LoVo (cell line): ENCODE results near the gene OR12D3.
"Not testable (repeated sequence)": the region's sequence is repeated elsewhere in the genome, so short reads cannot be mapped to it uniquely, and the experiment has no call there.

Experiments
- DNase-seq: peaks from one replicate; pipeline ENCODE4 v3.0.0-alpha.2; 2016; ENCODE audit warnings: low spot score

OR12D3 gene, protein sequence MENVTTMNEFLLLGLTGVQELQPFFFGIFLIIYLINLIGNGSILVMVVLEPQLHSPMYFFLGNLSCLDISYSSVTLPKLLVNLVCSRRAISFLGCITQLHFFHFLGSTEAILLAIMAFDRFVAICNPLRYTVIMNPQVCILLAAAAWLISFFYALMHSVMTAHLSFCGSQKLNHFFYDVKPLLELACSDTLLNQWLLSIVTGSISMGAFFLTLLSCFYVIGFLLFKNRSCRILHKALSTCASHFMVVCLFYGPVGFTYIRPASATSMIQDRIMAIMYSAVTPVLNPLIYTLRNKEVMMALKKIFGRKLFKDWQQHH

DNA sequence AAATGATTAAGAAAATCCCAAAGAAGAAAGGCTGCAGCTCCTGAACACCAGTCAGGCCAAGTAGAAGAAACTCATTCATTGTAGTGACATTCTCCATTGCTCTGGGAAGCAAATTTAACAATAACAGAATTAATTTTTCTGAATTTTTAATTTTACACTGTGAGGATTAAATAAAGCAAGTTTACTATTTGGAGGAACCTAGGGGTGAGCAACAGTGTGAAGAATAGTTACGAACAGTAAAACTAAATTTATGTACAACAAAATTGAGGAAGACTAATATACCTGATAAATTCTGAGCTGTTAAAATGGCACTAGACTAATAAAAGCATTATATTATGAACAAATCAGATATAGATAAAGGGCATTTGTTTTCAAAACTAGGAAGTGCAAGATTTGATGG, at the start of gene OR12D3:
OR12D3 (minus strand) TSS at position 101 of the 400 bp plus-strand sequence; CDS start at position 97, 4 bp downstream.
- no peak for DNase-seq

DNA sequence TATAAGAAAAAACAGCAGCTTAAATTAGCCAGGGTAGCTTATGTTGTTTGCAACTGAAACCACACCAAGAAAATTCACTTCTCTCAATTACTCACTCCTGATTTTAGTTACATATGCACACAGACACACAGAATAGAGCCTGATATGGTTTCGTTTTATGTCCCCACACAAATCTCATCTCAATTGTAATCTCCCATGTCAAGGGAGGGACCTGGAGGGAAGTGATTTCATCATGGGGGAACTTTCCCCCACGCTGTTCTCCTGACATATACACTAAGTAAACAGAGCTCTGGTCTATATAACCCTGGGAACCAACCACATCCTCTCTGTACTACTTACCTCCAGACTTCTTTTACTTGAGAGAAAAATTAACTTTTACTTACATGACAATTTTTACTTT, 49.5 kb upstream of the OR12D3 start:
- no peak for DNase-seq

GRCh38 chr6:29424168-29424567, 49.1 kb upstream of the OR12D3 start:
- DNase-seq = no peak

DNA sequence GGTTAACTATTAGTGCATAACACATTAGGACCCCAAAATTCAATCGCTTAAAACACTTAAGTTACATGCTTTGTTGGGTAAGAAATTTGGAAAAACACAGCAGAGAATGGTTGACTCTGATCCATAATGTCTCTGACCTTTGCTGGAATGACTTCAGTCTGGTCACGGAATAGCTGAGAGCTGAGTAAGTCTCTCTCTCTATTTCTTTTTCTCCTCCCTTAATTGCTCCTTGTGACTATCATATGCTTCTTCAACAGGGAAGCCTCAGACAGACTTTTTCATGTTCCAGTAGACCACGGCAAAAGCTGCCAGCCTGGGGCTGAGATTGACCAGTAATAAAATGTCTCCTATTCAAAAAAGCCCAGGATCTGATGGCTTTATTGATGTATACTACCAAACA, 44.4 kb upstream of the OR12D3 start:
- DNase-seq = no peak

DNA sequence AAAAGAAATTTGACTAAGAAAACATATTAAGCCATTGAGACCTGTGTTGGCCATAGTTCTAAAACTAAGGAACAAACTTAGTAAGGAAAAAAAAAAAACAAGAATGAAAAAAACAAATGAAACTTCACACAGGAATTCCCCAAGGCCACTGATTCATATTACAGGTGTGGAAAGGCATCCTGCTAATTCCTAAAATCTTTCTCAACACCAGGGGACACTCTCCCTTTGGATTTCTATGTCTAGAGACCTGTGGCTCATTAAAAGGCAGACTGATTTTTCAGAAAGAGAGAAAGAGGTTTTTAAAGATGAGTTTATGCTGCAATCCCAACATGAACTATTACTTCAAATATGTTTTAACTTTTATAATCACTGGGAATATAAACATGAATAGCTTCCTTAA, 39.5 kb upstream of the OR12D3 start, which contains the start of gene OR12D1:
OR12D1 (plus strand) TSS at position 341 of the 400 bp plus-strand sequence.
- no peak for DNase-seq

- DNase-seq = no peak
Observed at GRCh38 chr6:29403801-29404200, 28.7 kb upstream of the OR12D3 start.

- DNase-seq = no peak
Observed at GRCh38 chr6:29399525-29399924, 24.4 kb upstream of the OR12D3 start.

GRCh38 chr6:29395331-29395730, 20.2 kb upstream of the OR12D3 start, which contains the start of gene OR12D2:
OR12D2 (plus strand) TSS chr6:29395631; CDS start chr6:29396700, 1,069 bp downstream.
- DNase-seq = no peak

- DNase-seq = no peak
Observed at GRCh38 chr6:29388533-29388932, 13.4 kb upstream of the OR12D3 start.

DNA sequence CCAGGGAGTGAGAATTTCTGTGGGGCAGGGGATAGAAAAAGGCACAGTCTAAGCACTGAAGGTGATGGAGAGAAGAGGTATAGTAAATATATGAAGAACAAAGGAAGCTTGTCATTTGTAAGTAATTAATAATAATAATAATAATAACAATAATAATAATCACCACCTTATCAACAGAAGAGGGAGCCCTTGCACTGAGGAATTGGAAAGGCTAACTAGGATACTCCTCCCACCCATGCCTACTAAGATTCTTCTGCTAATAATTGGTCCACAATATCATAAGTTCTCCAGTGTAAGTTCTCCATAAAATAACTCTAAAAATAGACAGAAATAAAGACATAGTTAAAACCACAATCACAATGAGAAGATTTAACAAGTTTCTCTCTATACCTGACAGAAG, 912 bp upstream of the OR12D3 start:
- DNase-seq = no peak

GRCh38 chr6:29368765-29369164, 6.3 kb downstream of the OR12D3 start, which contains the start of gene OR5V1:
OR5V1 (minus strand) TSS chr6:29368865; CDS start chr6:29356195, 12,670 bp downstream.
- no peak for DNase-seq

GRCh38 chr6:29355603-29356002, 19.5 kb downstream of the OR12D3 start:
- no peak for DNase-seq

DNA sequence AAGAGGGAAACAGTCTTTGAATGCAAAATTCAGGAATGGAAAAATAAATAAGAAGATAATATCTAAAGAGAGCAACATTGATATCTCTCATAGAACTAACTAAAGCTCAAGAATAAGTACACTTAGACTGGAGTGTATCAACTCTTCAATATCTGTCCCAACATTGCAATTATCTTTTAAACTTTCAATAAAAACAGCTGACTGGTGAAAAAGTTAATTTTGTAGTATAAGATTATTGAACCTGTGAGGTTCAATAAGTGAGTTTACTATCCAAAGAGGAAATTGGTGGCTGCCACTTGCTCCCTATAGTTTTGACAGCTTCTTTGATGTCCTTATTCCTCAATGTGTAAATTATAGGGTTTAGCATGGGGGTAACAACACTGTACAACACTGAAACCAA, 20.1 kb downstream of the OR12D3 start:
- no peak for DNase-seq

GRCh38 chr6:29349348-29349747, 25.7 kb downstream of the OR12D3 start:
- DNase-seq = not testable (repeated sequence)

GRCh38 chr6:29345380-29345779, 29.7 kb downstream of the OR12D3 start:
- DNase-seq = no peak

DNA sequence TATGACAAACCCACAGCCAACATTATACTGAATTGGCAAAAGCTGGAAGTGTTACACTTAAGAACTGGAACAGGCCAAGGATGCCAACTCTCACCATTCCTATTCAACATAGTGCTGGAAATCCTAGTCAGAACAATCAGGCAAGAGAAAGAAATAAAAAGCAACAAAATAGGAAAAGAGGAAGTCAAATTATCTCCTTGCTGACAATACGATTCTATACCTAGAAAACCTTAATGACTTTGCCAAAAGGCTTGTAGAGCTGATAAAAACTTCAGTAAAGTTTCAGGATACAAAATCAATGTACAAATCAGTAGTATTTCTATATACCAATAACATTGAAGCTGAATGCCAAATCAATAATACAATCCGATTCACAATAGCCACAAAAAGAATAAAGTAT, 38.8 kb downstream of the OR12D3 start:
- DNase-seq = no peak

- DNase-seq = no peak
Observed at GRCh38 chr6:29332676-29333075, 42.4 kb downstream of the OR12D3 start.

DNA sequence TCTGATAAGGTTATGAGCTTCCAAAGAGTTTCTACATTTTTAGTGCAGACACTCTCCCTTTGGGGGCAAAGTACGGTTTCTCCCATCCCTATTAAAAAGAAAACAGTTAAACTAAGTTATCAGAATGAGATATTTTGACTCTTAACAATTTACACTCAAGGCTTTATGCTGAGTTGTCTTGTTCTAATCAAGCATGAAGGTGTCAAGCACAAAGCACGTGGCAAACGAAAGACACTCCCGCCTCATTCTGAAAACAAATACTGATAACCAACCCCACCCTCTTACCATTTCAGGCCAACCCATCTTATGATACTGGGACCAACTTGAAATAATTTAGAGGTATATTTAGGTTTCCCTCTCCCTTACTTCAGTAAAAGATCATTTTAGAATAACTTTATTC, 49.3 kb downstream of the OR12D3 start:
- DNase-seq = no peak
